Endodermal cell (in vitro differentiated cells): ENCODE data around the gene JMJD1C. TPM values are rescaled to one million over a fixed set of nuclear protein-coding genes. Genes with fewer than 3 reads are reported as not detected.

ENCODE experiments used
- DNase-seq: peaks from one replicate; pipeline ENCODE4 v3.0.0-alpha.2; 2017
- H3K27ac ChIP-seq: 2 replicates; pipeline ENCODE4 v1.5.1; 2013; ENCODE audit warnings: mild to moderate bottlenecking, low read depth, low read length, moderate library complexity
- H3K27me3 ChIP-seq: 2 replicates; pipeline ENCODE4 v1.6.1; 2013; ENCODE audit warnings: mild to moderate bottlenecking, low read length, moderate library complexity; ENCODE audit not compliant: insufficient read depth, control insufficient read depth, poor library complexity, severe bottlenecking
- H3K36me3 ChIP-seq: 2 replicates; pipeline ENCODE4 v1.7.0; 2013; ENCODE audit warnings: mild to moderate bottlenecking, low read length, moderate library complexity; ENCODE audit not compliant: control insufficient read depth, insufficient read depth
- H3K4me1 ChIP-seq: one replicate; pipeline ENCODE4 v1.7.0; 2013; ENCODE audit warnings: low read length; ENCODE audit not compliant: control insufficient read depth, insufficient read depth
- H3K4me3 ChIP-seq: 2 replicates; pipeline ENCODE4 v1.5.1; 2013; ENCODE audit warnings: mild to moderate bottlenecking, low read length, moderate library complexity
- H3K9ac ChIP-seq: 2 replicates; pipeline ENCODE4 v1.6.1; 2013; ENCODE audit warnings: mild to moderate bottlenecking, low read length, moderate library complexity; ENCODE audit not compliant: poor library complexity, severe bottlenecking; ENCODE audit errors: extremely low read depth
- H3K9me3 ChIP-seq: 2 replicates; pipeline ENCODE4 v1.6.1; 2013; ENCODE audit warnings: mild to moderate bottlenecking, low read length, moderate library complexity; ENCODE audit not compliant: control insufficient read depth
- H3K27ac Mint-ChIP-seq: 2 replicates; pipeline ENCODE4 v1.8.0; 2020; ENCODE audit warnings: mixed read lengths
- H3K27me3 Mint-ChIP-seq: 2 replicates; pipeline ENCODE4 v1.8.0; 2021; ENCODE audit warnings: mild to moderate bottlenecking, mixed read lengths; ENCODE audit not compliant: insufficient read depth
- H3K36me3 Mint-ChIP-seq: 2 replicates; pipeline ENCODE4 v1.8.0; 2020; ENCODE audit warnings: low read depth, mixed read lengths
- H3K4me1 Mint-ChIP-seq: 2 replicates; pipeline ENCODE4 v1.8.0; 2020; ENCODE audit warnings: mixed read lengths
- H3K4me3 Mint-ChIP-seq: 2 replicates; pipeline ENCODE4 v1.8.0; 2020; ENCODE audit warnings: mild to moderate bottlenecking, moderate library complexity, mixed read lengths
- H3K9me3 Mint-ChIP-seq: 2 replicates; pipeline ENCODE4 v1.8.0; 2020; ENCODE audit warnings: mild to moderate bottlenecking, mixed read lengths
- CTCF ChIP-seq: fragments of 200-600 bp; sonication (generic); conservative IDR thresholded peaks from 2 replicates; pipeline ENCODE4 v1.5.0; 2021; ENCODE audit warnings: antibody characterized with exemption, mild to moderate bottlenecking
- WGBS, 2 experiments: methylation state at CpG; one replicate each; pipeline versions ENCODE4 v1.1.5 to v1.1.7; 2013; ENCODE audit warnings: missing lambda C conversion rate in 2 of 2, mixed read lengths in 1 of 2; ENCODE audit not compliant: insufficient coverage in 1 of 2, insufficient read length in 1 of 2; 5-methylcytosine and 5-hydroxymethylcytosine counted together
- total RNA-seq, 2 donors: library from RNA; stranded (reverse); fragmentation: NEBNext Ultra II Directional in 1 of 2; extraction: Animal tissue kit (Norgen Biotek cat#: 25700) in 1 of 2; gene quantifications; 2 replicates in 1 of 2; 3 replicates in 1 of 2; pipeline ENCODE4 v1.2.1, GENCODE V29; 2021

Gene JMJD1C
- total RNA-seq, 2 donors from 2014 or later = 91.3 to 114 TPM

GRCh38 chr10:63143987-63144386 lies 321.8 kb downstream of the JMJD1C start:
- 91 to 95% methylated on average over 2 to 5 of the region's 5 CpGs for WGBS, 2 experiments
- H3K27ac Mint-ChIP-seq = no peak overlapping the region
- Histone ChIP-seq H3K27ac (no peak overlapping the region), H3K9ac (no peak overlapping the region), H3K27me3 (no peaks in the 10 kb centered on the region), H3K4me3 (no peak overlapping the region), H3K9me3 (no peaks in the 10 kb centered on the region), H3K36me3 (peaks cover 13% of the 10 kb centered on the region), H3K4me1 (no peaks in the 10 kb centered on the region)
- no peak overlapping the region for H3K4me3 Mint-ChIP-seq
- H3K9me3 Mint-ChIP-seq = no peaks in the 10 kb centered on the region
- no peaks in the 10 kb centered on the region for H3K27me3 Mint-ChIP-seq
- H3K36me3 Mint-ChIP-seq = peaks cover 30% of the 10 kb centered on the region
- H3K4me1 Mint-ChIP-seq = peaks cover 3% of the 10 kb centered on the region
- no peak for DNase-seq
- TF ChIP-seq CTCF = no peak

GRCh38 chr10:63142136-63142535 lies 323.6 kb downstream of the JMJD1C start:
- Mint-ChIP-seq H3K27me3 (no peaks in the 10 kb centered on the region), H3K4me1 (peaks cover 7% of the 10 kb centered on the region), H3K27ac (no peak overlapping the region), H3K9me3 (no peaks in the 10 kb centered on the region), H3K4me3 (no peak overlapping the region), H3K36me3 (peaks cover 21% of the 10 kb centered on the region)
- Histone ChIP-seq H3K4me3 (no peak overlapping the region), H3K36me3 (peaks cover 8% of the 10 kb centered on the region), H3K4me1 (no peaks in the 10 kb centered on the region), H3K9me3 (no peaks in the 10 kb centered on the region), H3K27me3 (no peaks in the 10 kb centered on the region), H3K9ac (no peak overlapping the region), H3K27ac (no peak overlapping the region)
- WGBS, 2 experiments = 90 to 95% methylated on average over 4 to 6 of the region's 6 CpGs
- no peak for TF ChIP-seq CTCF
- no peak for DNase-seq

GRCh38 chr10:63140077-63140476 lies 325.7 kb downstream of the JMJD1C start:
- Mint-ChIP-seq H3K4me3 (no peak overlapping the region), H3K9me3 (no peaks in the 10 kb centered on the region), H3K27ac (no peak overlapping the region), H3K4me1 (peaks cover 4% of the 10 kb centered on the region), H3K36me3 (peaks cover 13% of the 10 kb centered on the region), H3K27me3 (no peaks in the 10 kb centered on the region)
- Histone ChIP-seq H3K27me3 (no peaks in the 10 kb centered on the region), H3K9me3 (no peaks in the 10 kb centered on the region), H3K4me1 (no peaks in the 10 kb centered on the region), H3K4me3 (no peak overlapping the region), H3K9ac (no peak overlapping the region), H3K27ac (no peak overlapping the region), H3K36me3 (peaks cover 10% of the 10 kb centered on the region)
- 77 to 89% methylated on average over 2 to 3 of the region's 3 CpGs for WGBS, 2 experiments
- DNase-seq = no peak
- no peak for TF ChIP-seq CTCF
